CD14-positive monocyte (primary cell): ENCODE data around the gene MRPL43. TPM values are rescaled to one million over a fixed set of nuclear protein-coding genes. Genes with fewer than 3 reads are reported as not detected.
A peak's percentile ranks its signal among the peaks of the same experiment; 100 is the strongest.

Experiments used
- DNase-seq, 3 donors: peaks; one replicate each; pipeline ENCODE4 v3.0.0-alpha.2; 2011 to 2022
- H2AFZ ChIP-seq: 2 replicates; pipeline ENCODE4 v1.6.0; 2012; ENCODE audit warnings: mild to moderate bottlenecking, low read depth, low read length, inconsistent platforms; ENCODE audit not compliant: insufficient read depth, poor library complexity, severe bottlenecking
- H3K27ac ChIP-seq, 2 donors: 1 replicate in 1 of 2; 2 replicates in 1 of 2; pipeline ENCODE4 v1.5.1; 2012 to 2013; ENCODE audit warnings: low read length in 2 of 2, control low read depth in 1 of 2, inconsistent platforms in 1 of 2, low read depth in 1 of 2, mild to moderate bottlenecking in 1 of 2
- H3K27me3 ChIP-seq, 2 donors: one replicate each; pipeline versions ENCODE4 v1.6.0 to v1.6.1; 2011 to 2013; ENCODE audit warnings: low read length in 2 of 2; ENCODE audit not compliant: control insufficient read depth in 2 of 2, insufficient read depth in 2 of 2
- H3K36me3 ChIP-seq, 2 donors: replicated peaks in 1 of 2; 1 replicate in 1 of 2; 2 replicates in 1 of 2; pipeline versions ENCODE4 v1.5.1 to v1.6.1; 2012 to 2013; ENCODE audit warnings: low read length in 2 of 2, control low read depth in 1 of 2, inconsistent platforms in 1 of 2, mild to moderate bottlenecking in 1 of 2; ENCODE audit not compliant: insufficient read depth in 2 of 2, control insufficient read depth in 1 of 2
- H3K4me1 ChIP-seq, 2 donors: 1 replicate in 1 of 2; 2 replicates in 1 of 2; pipeline versions ENCODE4 v1.5.1 to v1.6.1; 2012 to 2013; ENCODE audit warnings: low read length in 2 of 2, control low read depth in 1 of 2, inconsistent platforms in 1 of 2, mild to moderate bottlenecking in 1 of 2, moderate library complexity in 1 of 2; ENCODE audit not compliant: insufficient read depth in 2 of 2, control insufficient read depth in 1 of 2
- H3K4me2 ChIP-seq: replicated peaks from 2 replicates; pipeline ENCODE3; 2012; ENCODE audit warnings: low read length, moderate library complexity, mild to moderate bottlenecking; ENCODE audit not compliant: poor library complexity, severe bottlenecking; ENCODE audit errors: extremely low read depth
- H3K4me3 ChIP-seq, 3 experiments: fragments of 200-600 bp in 1 of 3; sonication (generic) in 1 of 3; replicated peaks in 1 of 3; 1 replicate in 2 of 3; 2 replicates in 1 of 3; pipeline ENCODE4 v1.5.1; 2011 to 2013; ENCODE audit warnings: low read length in 3 of 3, mild to moderate bottlenecking in 3 of 3, control low read depth in 2 of 3, low read depth in 2 of 3, inconsistent platforms in 1 of 3, moderate library complexity in 1 of 3
- H3K79me2 ChIP-seq: 2 replicates; pipeline ENCODE4 v1.6.0; 2012; ENCODE audit warnings: mild to moderate bottlenecking, control low read depth, inconsistent platforms, low read length, moderate library complexity; ENCODE audit not compliant: insufficient read depth
- H3K9ac ChIP-seq: 2 replicates; pipeline ENCODE4 v1.6.0; 2017; ENCODE audit warnings: low read length, mild to moderate bottlenecking; ENCODE audit not compliant: insufficient read depth, poor library complexity, severe bottlenecking
- H3K9me3 ChIP-seq, 2 donors: replicated peaks in 1 of 2; 1 replicate in 1 of 2; 2 replicates in 1 of 2; pipeline versions ENCODE4 v1.5.1 to v1.6.1; 2012 to 2013; ENCODE audit warnings: low read length in 2 of 2, control low read depth in 1 of 2; ENCODE audit not compliant: control insufficient read depth in 1 of 2, insufficient read depth in 1 of 2
- H4K20me1 ChIP-seq: 2 replicates; pipeline ENCODE4 v1.6.0; 2012; ENCODE audit warnings: mild to moderate bottlenecking, low read length, control low read depth, moderate library complexity; ENCODE audit not compliant: insufficient read depth
- H3K27ac Mint-ChIP-seq, 7 donors: one replicate each; pipeline ENCODE4 v1.8.0; 2020; ENCODE audit warnings: mild to moderate bottlenecking in 7 of 7, mixed read lengths in 7 of 7, moderate library complexity in 6 of 7, inconsistent platforms in 2 of 7
- H3K27me3 Mint-ChIP-seq, 3 donors: one replicate each; pipeline ENCODE4 v1.8.0; 2021 to 2022; ENCODE audit warnings: low read depth in 3 of 3, mild to moderate bottlenecking in 3 of 3, mixed read lengths in 3 of 3, moderate library complexity in 3 of 3, inconsistent platforms in 1 of 3
- H3K36me3 Mint-ChIP-seq, 2 donors: one replicate each; pipeline ENCODE4 v1.8.0; 2020; ENCODE audit warnings: mixed read lengths in 2 of 2, inconsistent platforms in 1 of 2, mild to moderate bottlenecking in 1 of 2
- H3K4me1 Mint-ChIP-seq: one replicate; pipeline ENCODE4 v1.8.0; 2020; ENCODE audit warnings: mild to moderate bottlenecking, mixed read lengths
- H3K4me3 Mint-ChIP-seq, 2 donors: one replicate each; pipeline ENCODE4 v1.8.0; 2020; ENCODE audit warnings: mild to moderate bottlenecking in 2 of 2, mixed read lengths in 2 of 2, moderate library complexity in 1 of 2
- H3K9me3 Mint-ChIP-seq, 7 donors: one replicate each; pipeline ENCODE4 v1.8.0; 2020 to 2022; ENCODE audit warnings: mixed read lengths in 7 of 7, mild to moderate bottlenecking in 6 of 7, moderate library complexity in 6 of 7, inconsistent platforms in 2 of 7
- WGBS: methylation state at CpG from one replicate; pipeline ENCODE4 v1.1.5; 2013; ENCODE audit warnings: missing lambda C conversion rate; ENCODE audit not compliant: insufficient coverage; 5-methylcytosine and 5-hydroxymethylcytosine counted together
- intact Hi-C, 2 donors: fragments of 100-400 bp; cut with micrococcal nuclease; formaldehyde crosslinking; loops; one replicate each; pipeline versions ENCODE4 v1.15.0 to v1.15.1; 2023
- polyA plus RNA-seq, 3 donors: library from polyadenylated mRNA; depleted of rRNA in 1 of 3; unstranded in 2 of 3; stranded (reverse) in 1 of 3; fragments of 300-500 nt in 2 of 3; fragments of >200 nt in 1 of 3; fragmentation: Illumina TruSeq in 2 of 3; gene quantifications; 1 replicate in 2 of 3; 2 replicates in 1 of 3; pipeline ENCODE4 v1.2.3, GENCODE V29; 2012 to 2021
- TF ChIP-seq, protein P1 (sequence below): fragments of 200-600 bp; IDR thresholded peaks from one replicate; pipeline ENCODE4 v1.8.0; 2022; ENCODE audit warnings: antibody characterized with exemption, mild to moderate bottlenecking

The MRPL43 gene
- polyA plus RNA-seq, 3 donors = 69.5 to 123 (median 98.0) TPM

DNA sequence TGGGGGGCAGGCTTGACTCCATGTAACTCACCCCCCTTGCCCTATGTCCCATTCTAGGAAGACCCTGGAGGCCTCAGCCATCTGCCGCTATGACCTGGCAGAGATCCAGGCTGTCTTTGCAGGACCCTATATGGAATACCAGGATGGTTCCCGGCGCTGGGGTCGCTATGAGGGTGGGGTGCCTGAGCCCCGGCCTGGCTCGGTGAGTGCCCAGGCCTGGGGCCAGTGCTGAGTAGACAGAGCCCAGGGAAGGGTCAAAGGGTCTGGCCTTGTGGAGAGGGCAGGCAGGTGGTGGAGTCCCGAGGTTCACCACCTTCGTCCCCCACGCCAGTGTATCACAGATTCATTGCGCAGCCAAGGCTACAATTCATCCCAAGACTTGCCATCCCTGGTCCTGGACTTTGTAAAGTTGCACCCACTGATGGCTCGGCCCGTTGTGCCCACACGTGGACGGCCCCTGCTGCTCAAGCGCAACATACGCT, 7.5 kb downstream of the MRPL43 start:
- no peaks in the 10 kb centered on the region for H3K9me3 ChIP-seq
- H3K27ac ChIP-seq = no peak overlapping the region
- no peak overlapping the region for H3K4me2 ChIP-seq
- no peak overlapping the region for H3K4me3 ChIP-seq
- Mint-ChIP-seq H3K27ac (peak overlapping the region in 1 of 7 donors; percentile 69), H3K36me3 (peaks cover 36 to 39% of the 10 kb centered on the region in 2 donors), H3K27me3 (peaks cover 0 to 2% (median 0%) of the 10 kb centered on the region in 3 donors), H3K9me3 (peaks cover 0 to 1% (median 0%) of the 10 kb centered on the region in 7 donors), H3K4me3 (no peak overlapping the region), H3K4me1 (no peaks in the 10 kb centered on the region)
- H3K36me3 ChIP-seq = peaks cover 11 to 41% of the 10 kb centered on the region in 2 donors
- H2AFZ ChIP-seq = no peak overlapping the region
- H3K9ac ChIP-seq = no peak overlapping the region
- TF ChIP-seq, protein P1, sequence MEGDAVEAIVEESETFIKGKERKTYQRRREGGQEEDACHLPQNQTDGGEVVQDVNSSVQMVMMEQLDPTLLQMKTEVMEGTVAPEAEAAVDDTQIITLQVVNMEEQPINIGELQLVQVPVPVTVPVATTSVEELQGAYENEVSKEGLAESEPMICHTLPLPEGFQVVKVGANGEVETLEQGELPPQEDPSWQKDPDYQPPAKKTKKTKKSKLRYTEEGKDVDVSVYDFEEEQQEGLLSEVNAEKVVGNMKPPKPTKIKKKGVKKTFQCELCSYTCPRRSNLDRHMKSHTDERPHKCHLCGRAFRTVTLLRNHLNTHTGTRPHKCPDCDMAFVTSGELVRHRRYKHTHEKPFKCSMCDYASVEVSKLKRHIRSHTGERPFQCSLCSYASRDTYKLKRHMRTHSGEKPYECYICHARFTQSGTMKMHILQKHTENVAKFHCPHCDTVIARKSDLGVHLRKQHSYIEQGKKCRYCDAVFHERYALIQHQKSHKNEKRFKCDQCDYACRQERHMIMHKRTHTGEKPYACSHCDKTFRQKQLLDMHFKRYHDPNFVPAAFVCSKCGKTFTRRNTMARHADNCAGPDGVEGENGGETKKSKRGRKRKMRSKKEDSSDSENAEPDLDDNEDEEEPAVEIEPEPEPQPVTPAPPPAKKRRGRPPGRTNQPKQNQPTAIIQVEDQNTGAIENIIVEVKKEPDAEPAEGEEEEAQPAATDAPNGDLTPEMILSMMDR = no peak
- H3K79me2 ChIP-seq = no peaks in the 10 kb centered on the region
- intact Hi-C loops = loop anchor here in 1 of 2 donors (10.0 kb wide), 1 partner anchor 65 kb away; the partner anchor contains the start of gene SLF2
- 97% methylated on average over 16 of the region's 16 CpGs for WGBS
- H3K27me3 ChIP-seq = no peaks in the 10 kb centered on the region
- DNase-seq = no peak
- no peaks in the 10 kb centered on the region for H3K4me1 ChIP-seq
- H4K20me1 ChIP-seq = no peaks in the 10 kb centered on the region

DNA sequence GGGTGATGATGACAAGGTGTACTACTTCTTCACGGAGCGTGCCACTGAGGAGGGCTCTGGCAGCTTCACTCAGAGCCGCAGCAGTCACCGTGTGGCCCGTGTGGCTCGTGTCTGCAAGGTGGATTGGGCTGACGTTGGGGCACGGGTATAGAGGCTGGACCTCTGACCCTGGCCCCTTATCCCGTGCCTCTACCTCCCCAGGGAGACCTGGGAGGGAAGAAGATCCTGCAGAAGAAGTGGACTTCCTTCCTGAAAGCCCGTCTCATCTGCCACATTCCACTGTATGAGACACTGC, 8.4 kb downstream of the MRPL43 start:
- WGBS = 97% methylated on average over 9 of the region's 10 CpGs
- H3K9me3 Mint-ChIP-seq = peaks cover 0 to 1% (median 0%) of the 10 kb centered on the region in 7 donors
- no peak overlapping the region for H2AFZ ChIP-seq
- H3K4me1 ChIP-seq = no peaks in the 10 kb centered on the region
- peaks cover 0 to 2% (median 0%) of the 10 kb centered on the region in 3 donors for H3K27me3 Mint-ChIP-seq
- peaks cover 11 to 41% of the 10 kb centered on the region in 2 donors for H3K36me3 ChIP-seq
- H3K27ac ChIP-seq = no peak overlapping the region
- no peaks in the 10 kb centered on the region for H3K9me3 ChIP-seq
- no peak for DNase-seq
- no peak overlapping the region for H3K9ac ChIP-seq
- no peak overlapping the region for H3K4me3 ChIP-seq
- TF ChIP-seq, protein P1 = no peak
- no peak overlapping the region for H3K4me2 ChIP-seq
- no peaks in the 10 kb centered on the region for H3K27me3 ChIP-seq
- H4K20me1 ChIP-seq = no peaks in the 10 kb centered on the region
- intact Hi-C loops = no loop called here
- H3K4me3 Mint-ChIP-seq = no peak overlapping the region
- no peaks in the 10 kb centered on the region for H3K4me1 Mint-ChIP-seq
- H3K36me3 Mint-ChIP-seq = peaks cover 35 to 36% of the 10 kb centered on the region in 2 donors
- no peak overlapping the region for H3K27ac Mint-ChIP-seq
- H3K79me2 ChIP-seq = no peaks in the 10 kb centered on the region
